HG03139 (cell line): ENCODE results near the gene DPP6.
"Not testable (repeated sequence)": the region's sequence is repeated elsewhere in the genome, so short reads cannot be mapped to it uniquely, and the experiment has no call there.

Experiments used
- ATAC-seq: cut with Tn5 transposase; IDR thresholded peaks from one replicate; pipeline ENCODE4 v1.9.1; 2021; ENCODE audit not compliant: unreplicated experiment

DPP6 gene

GRCh38 chr7:154916856-154917807, 864.9 kb downstream of the DPP6 start:
- no peak for ATAC-seq

DNA sequence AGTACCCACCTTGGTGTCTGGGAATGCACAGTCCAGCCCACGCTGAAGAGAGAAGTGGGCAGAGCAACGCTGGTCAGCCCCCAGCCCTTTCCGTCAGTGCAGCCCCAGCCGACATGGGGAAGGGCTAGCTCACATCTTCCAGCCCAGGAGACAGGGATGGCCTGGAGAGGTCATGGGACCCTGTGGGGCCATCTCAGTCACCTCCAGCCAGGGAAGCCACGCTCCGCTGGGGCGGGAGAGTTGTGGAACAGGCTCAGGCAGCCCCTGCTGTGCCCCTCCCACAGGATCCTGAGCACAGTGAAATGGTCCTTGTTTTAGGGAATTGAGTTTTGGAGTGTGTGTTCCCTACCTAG, 865.6 kb downstream of the DPP6 start:
- no peak for ATAC-seq

DNA sequence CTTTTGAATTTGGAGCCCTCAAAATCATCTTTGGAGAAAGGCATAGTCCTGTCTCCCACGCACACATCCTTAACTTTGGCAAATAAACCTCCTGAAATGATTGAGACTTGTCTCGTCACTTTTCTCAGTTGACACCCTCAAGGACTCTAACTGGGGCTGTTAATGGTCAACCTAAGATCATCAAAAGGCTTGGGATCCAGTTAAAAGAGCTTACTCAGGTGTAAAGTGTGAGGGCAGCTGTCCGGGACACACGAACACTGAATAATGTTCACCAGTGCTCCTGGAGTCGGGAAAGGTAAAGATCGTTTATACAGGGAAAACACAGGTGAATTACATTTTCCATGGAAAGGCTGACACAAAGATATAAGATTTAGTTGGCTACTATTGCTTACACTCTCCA, 866.1 kb downstream of the DPP6 start:
- ATAC-seq, result no peak

DNA sequence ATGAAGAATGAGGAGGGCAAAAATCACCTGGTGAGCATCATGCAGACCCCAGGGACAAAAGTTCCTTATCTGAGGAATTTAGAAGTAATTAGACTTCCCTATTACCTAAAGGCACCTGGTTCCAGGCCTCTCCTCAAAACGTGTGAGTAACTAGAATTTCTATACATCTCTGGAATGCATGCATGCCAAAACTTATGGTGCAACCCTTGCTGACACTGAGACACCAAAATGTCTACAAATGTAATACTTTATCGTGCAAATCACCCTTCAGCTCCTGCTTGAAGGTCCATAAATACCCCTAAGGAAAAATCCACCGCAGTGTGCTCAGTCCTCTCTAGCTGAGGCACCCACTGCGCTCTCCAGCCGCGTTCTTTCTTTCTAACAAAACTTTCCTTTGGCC, 866.5 kb downstream of the DPP6 start:
- no peak for ATAC-seq

DNA sequence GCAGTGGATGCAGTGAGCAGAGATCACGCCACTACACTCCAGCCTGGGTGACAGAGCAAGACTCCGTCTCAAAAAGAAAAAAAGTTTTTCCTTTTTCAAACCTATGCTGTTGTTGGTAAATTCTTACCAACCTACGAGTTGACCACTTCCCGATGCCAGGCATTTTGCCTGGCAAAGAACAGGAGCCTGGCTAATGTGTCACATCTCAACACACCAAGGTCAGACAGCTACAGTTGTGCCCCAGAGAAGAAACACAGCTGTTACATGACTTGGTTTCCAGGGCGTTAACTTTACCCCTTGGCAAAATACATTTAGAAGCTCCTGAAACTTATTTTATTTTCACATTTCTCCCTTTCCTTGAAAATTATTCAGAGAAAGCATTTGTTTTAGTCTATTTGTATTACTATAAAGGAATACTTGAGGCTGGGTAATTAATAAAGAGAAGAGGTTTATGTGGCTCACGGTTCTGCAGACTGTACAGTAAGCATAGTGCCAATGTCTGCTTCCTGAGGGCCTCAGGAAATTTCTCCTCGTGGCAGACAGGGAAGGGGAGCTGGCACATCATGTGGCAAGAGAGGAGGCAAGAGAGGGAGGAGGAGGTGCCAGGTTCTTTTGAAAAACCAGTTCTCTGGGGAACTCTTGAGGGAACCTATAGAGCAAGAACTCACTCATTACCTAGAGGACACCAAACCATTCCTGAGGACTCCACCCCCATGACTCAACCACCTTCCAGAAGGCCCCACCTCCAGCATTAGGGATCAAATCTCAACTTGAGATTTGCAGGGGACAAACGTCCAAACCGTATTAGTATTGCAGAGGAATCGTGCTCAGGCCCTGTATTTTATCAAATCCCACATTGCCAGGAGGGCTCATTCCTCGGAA, 867.4 kb downstream of the DPP6 start:
- ATAC-seq, result no peak

DNA sequence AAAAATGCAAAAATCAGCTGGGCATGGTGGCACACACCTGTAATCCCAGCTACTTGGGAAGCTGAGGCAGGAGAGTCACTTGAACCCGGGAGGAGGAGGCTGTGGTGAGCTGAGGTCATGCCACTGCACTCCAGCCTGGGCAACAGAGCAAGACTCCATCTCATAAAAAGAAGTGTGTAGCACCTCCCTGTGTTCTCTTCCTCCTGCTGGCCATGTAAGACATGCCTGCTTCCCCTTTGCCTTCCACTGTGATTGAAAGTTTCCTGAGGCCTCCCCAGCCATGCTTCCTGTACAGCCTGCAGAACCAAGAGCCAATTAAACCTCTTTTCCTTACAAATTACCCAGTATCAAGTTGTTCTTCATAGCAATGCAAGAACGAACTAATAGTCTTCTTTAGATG, 870.3 kb downstream of the DPP6 start:
- not testable (repeated sequence) for ATAC-seq

- peak; percentile 53 for ATAC-seq
These were observed 875.5 kb downstream of the DPP6 start for GRCh38 chr7:154927624-154928125.

- peak; percentile 76 for ATAC-seq
These were observed 876.2 kb downstream of the DPP6 start for GRCh38 chr7:154928136-154929005.

- no peak for ATAC-seq
These were observed 877.0 kb downstream of the DPP6 start for GRCh38 chr7:154929006-154929726.

GRCh38 chr7:154931906-154932305, 879.7 kb downstream of the DPP6 start:
- ATAC-seq, result no peak

GRCh38 chr7:154934353-154934952, 882.3 kb downstream of the DPP6 start:
- ATAC-seq, result not testable (repeated sequence)

DNA sequence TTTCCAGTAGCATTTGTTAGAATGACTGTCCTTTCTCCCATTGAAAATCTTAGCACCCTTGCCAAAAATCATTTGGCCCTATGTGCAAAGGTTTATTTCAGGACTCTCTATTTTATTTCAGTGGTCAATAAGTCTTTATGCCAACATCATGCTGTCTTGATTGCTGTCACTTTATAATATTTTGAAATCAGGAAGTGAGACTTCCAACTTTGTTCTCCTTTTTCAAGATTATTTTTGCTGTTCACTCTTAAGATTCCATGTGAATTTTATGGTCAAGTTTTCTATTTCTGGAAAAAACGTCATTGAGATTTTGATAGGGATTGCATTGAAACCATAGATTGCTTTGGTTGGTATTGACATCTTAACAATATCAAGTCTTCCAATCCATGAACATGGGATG, 885.6 kb downstream of the DPP6 start:
- ATAC-seq, result no peak

GRCh38 chr7:154942691-154943090, 890.5 kb downstream of the DPP6 start:
- ATAC-seq, result no peak
